Central memory CD8-positive, alpha-beta T cell (primary cell): Measurements from ENCODE around the gene DSTN.

Experiments
- ATAC-seq: fragments of 150-1000 bp; cut with Tn5 transposase; replicated peaks from 2 replicates; pipeline ENCODE4 v1.10.0; 2022; ENCODE audit warnings: mild to moderate bottlenecking, moderate FRiP score, moderate number of reproducible peaks; ENCODE audit not compliant: poor library complexity, severe bottlenecking; ENCODE audit errors: extremely low read depth
- DNase-seq, 2 donors: peaks; one replicate each; pipeline ENCODE4 v3.0.0; 2021; ENCODE audit warnings: low spot score in 2 of 2
- H3K27ac Mint-ChIP-seq: one replicate; pipeline ENCODE4 v1.8.0; 2022; ENCODE audit warnings: low read depth, mild to moderate bottlenecking, moderate library complexity, mixed read lengths
- H3K27me3 Mint-ChIP-seq: one replicate; pipeline ENCODE4 v1.8.0; 2022; ENCODE audit warnings: mixed read lengths
- H3K36me3 Mint-ChIP-seq: one replicate; pipeline ENCODE4 v1.8.0; 2022; ENCODE audit warnings: mild to moderate bottlenecking, moderate library complexity, mixed read lengths; ENCODE audit not compliant: insufficient read depth
- H3K4me1 Mint-ChIP-seq: one replicate; pipeline ENCODE4 v1.8.0; 2022; ENCODE audit warnings: mixed read lengths
- H3K4me3 Mint-ChIP-seq: one replicate; pipeline ENCODE4 v1.8.0; 2022; ENCODE audit warnings: mild to moderate bottlenecking, moderate library complexity, mixed read lengths
- H3K9me3 Mint-ChIP-seq: one replicate; pipeline ENCODE4 v1.8.0; 2022; ENCODE audit warnings: mixed read lengths

DSTN gene

GRCh38 chr20:17618673-17619013 is 48.8 kb downstream of the DSTN start:
- Mint-ChIP-seq H3K27me3 (no peaks in the 10 kb centered on the region), H3K9me3 (no peaks in the 10 kb centered on the region), H3K27ac (no peak overlapping the region), H3K36me3 (peaks cover 11% of the 10 kb centered on the region), H3K4me1 (peaks cover 5% of the 10 kb centered on the region), H3K4me3 (no peak overlapping the region)
- no peak for DNase-seq
- no peak for ATAC-seq

DNA sequence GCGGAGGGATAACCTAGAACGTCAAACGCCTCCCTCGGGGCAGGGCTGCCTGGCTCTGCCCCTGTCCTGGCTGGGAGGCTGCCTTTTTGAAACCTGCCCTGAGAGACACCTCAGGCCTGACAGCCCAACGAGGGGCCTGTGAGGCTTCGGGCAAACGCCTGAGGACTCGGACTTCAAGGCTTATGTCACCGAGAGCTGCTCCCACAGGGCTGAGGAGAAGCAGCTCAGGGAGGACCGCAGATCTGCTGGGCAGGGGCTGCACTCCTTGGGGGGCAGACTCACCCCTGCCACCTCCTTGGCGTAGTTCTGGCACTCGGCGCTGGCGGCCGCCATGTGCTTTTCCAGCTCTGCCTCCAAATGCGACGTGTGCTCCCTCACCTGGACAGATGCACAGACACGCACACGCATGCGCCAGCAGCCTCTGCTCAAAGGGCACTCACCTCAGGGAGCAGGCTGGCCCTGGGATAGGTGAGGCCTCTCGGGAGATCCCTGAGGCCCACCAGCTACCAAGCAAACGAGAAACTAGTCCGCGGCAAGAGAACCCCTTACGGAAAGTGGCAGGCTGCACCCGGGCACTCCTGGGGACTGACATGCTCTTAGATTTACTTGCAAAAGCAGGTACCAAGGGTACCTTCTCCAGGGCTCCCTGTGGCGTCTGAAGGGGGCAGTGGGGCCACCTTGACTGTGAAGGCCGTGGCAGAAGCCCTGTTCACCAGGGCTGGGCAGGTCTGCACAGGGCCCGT is 49.6 kb downstream of the DSTN start:
- Mint-ChIP-seq H3K27me3 (no peaks in the 10 kb centered on the region), H3K4me1 (peaks cover 5% of the 10 kb centered on the region), H3K27ac (no peak overlapping the region), H3K36me3 (peaks cover 10% of the 10 kb centered on the region), H3K9me3 (no peaks in the 10 kb centered on the region), H3K4me3 (no peak overlapping the region)
- DNase-seq (no peak), ATAC-seq (no peak)

GRCh38 chr20:17620371-17621228 is 50.7 kb downstream of the DSTN start:
- Mint-ChIP-seq H3K36me3 (peaks cover 10% of the 10 kb centered on the region), H3K4me1 (peaks cover 5% of the 10 kb centered on the region), H3K9me3 (no peaks in the 10 kb centered on the region), H3K27me3 (no peaks in the 10 kb centered on the region), H3K27ac (no peak overlapping the region), H3K4me3 (no peak overlapping the region)
- DNase-seq (no peak), ATAC-seq (no peak)

GRCh38 chr20:17621229-17621968 is 51.5 kb downstream of the DSTN start:
- no peak overlapping the region for H3K27ac Mint-ChIP-seq
- no peak overlapping the region for H3K4me3 Mint-ChIP-seq
- no peak for ATAC-seq
- DNase-seq: no peak
- no peaks in the 10 kb centered on the region for H3K9me3 Mint-ChIP-seq
- H3K36me3 Mint-ChIP-seq: peaks cover 11% of the 10 kb centered on the region
- H3K4me1 Mint-ChIP-seq: peaks cover 5% of the 10 kb centered on the region
- H3K27me3 Mint-ChIP-seq: no peaks in the 10 kb centered on the region

DNA sequence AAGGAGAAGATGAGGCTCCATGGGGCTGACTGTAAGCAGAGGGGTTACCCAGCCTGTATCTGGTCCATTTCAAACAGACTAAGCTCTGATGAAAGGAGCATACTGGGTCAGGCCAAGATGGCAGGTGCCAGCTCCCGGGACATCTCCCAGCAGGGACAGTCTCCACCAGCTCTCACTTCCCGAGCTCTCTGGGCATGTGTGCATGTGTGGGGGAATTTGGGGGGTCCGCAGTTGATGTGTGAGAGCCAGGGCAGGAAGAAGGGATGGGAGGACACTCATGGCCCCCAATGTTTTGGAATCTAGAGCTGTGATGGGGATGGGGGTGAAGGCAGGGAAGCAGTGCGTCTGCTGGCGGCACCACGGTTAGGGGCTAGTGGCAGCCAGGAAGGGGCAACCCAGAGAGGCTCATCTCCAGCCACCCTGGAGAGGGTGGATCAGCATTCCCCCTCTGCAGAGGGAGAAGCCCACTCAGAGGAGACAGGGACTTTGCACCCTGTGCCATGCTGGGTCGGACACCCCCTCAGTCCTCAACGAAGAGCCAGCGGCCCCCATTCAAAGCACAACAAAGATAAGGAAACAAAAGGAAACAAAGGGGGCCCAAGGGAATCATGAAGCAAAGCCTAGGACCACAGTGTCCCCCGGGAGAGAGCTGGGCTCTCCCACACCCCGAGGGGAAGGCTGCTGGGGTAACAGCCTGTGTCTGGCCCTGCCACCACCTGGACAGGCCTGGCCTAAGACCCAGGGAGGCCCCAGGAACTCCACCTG is 52.4 kb downstream of the DSTN start:
- H3K4me3 Mint-ChIP-seq: no peak overlapping the region
- no peaks in the 10 kb centered on the region for H3K9me3 Mint-ChIP-seq
- no peaks in the 10 kb centered on the region for H3K27me3 Mint-ChIP-seq
- ATAC-seq: no peak
- H3K36me3 Mint-ChIP-seq: peaks cover 10% of the 10 kb centered on the region
- peak overlapping the region; percentile 29 for H3K27ac Mint-ChIP-seq
- peaks cover 5% of the 10 kb centered on the region for H3K4me1 Mint-ChIP-seq
- DNase-seq: no peak

- ATAC-seq (no peak), DNase-seq (no peak)
- Mint-ChIP-seq H3K27ac (no peak overlapping the region), H3K36me3 (peaks cover 10% of the 10 kb centered on the region), H3K9me3 (no peaks in the 10 kb centered on the region), H3K27me3 (no peaks in the 10 kb centered on the region), H3K4me1 (peaks cover 5% of the 10 kb centered on the region), H3K4me3 (no peak overlapping the region)
These were observed 53.1 kb downstream of the DSTN start for GRCh38 chr20:17622851-17623508.

GRCh38 chr20:17624070-17624469 is 54.2 kb downstream of the DSTN start:
- Mint-ChIP-seq H3K27me3 (no peaks in the 10 kb centered on the region), H3K9me3 (no peaks in the 10 kb centered on the region), H3K4me1 (peaks cover 7% of the 10 kb centered on the region), H3K36me3 (peaks cover 9% of the 10 kb centered on the region), H3K27ac (no peak overlapping the region), H3K4me3 (no peak overlapping the region)
- ATAC-seq (no peak), DNase-seq (no peak)

DNA sequence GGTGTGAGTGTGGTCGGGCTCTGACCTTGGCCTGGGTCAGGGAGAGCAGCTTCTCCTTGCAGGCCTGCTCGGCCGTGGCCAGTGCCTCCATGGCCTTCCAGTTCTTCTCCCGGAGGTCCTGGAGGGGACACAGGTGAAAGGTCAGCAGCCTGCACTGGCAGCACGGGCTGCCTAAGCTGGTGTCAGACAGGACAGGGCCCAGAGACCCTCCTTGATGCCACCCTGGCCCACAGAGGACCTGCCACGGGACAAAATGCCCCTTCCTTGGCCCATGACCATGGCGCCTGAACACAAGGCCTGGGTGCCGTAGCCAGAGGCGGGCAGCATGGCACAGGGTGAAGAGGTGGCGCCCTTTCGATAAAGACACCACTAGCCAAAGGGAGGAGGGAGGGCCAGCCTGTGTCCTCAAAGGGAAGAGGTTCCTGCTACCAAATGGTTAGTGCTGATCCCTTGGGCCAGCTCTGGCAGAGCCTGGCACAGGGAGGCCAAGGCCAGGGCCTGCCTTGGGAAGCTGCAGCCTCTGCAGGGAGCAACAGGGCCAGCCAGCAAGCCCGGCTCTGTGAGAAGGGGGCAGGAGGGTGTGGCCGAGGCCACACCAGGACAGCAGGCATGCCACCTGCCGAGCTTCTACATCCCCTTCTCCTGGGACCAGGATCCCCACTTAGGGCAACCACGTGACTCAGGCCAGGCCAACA is 54.8 kb downstream of the DSTN start:
- H3K4me3 Mint-ChIP-seq: no peak overlapping the region
- H3K4me1 Mint-ChIP-seq: peaks cover 7% of the 10 kb centered on the region
- no peaks in the 10 kb centered on the region for H3K27me3 Mint-ChIP-seq
- no peak overlapping the region for H3K27ac Mint-ChIP-seq
- H3K9me3 Mint-ChIP-seq: no peaks in the 10 kb centered on the region
- peaks cover 9% of the 10 kb centered on the region for H3K36me3 Mint-ChIP-seq
- no peak for DNase-seq
- no peak for ATAC-seq

- Mint-ChIP-seq H3K27ac (no peak overlapping the region), H3K9me3 (no peaks in the 10 kb centered on the region), H3K4me3 (no peak overlapping the region), H3K36me3 (peaks cover 9% of the 10 kb centered on the region), H3K27me3 (no peaks in the 10 kb centered on the region), H3K4me1 (peaks cover 7% of the 10 kb centered on the region)
- ATAC-seq (no peak), DNase-seq (no peak)
These were observed 55.6 kb downstream of the DSTN start for GRCh38 chr20:17625246-17626051.

- H3K36me3 Mint-ChIP-seq: peaks cover 6% of the 10 kb centered on the region
- H3K27ac Mint-ChIP-seq: no peak overlapping the region
- H3K4me1 Mint-ChIP-seq: peaks cover 7% of the 10 kb centered on the region
- ATAC-seq (no peak), DNase-seq (no peak)
- H3K4me3 Mint-ChIP-seq: no peak overlapping the region
- no peaks in the 10 kb centered on the region for H3K9me3 Mint-ChIP-seq
- H3K27me3 Mint-ChIP-seq: no peaks in the 10 kb centered on the region
These were observed 56.5 kb downstream of the DSTN start for GRCh38 chr20:17626217-17627007.
